BLaER1 treated with 17β-estradiol and CSF1 and Interleukin-3, amounts not matched to agents 10 nM and 100 nM (cell line): ENCODE data around the gene EHD1.
"Not testable (repeated sequence)": the region's sequence is repeated elsewhere in the genome, so short reads cannot be mapped to it uniquely, and the experiment has no call there.

Source experiments
- H3K27ac ChIP-seq, 11 experiments: shearing (Covaris generic); formaldehyde crosslinking; 2 replicates each; pipeline ENCODE4 v1.8.1; 2022
- H3K27me3 ChIP-seq, 11 experiments: shearing (Covaris generic); formaldehyde crosslinking; 2 replicates each; pipeline ENCODE4 v1.8.1; 2022
- H3K36me3 ChIP-seq, 11 experiments: shearing (Covaris generic); formaldehyde crosslinking; 2 replicates each; pipeline ENCODE4 v1.8.1; 2022
- H3K4me1 ChIP-seq, 10 experiments: shearing (Covaris generic); formaldehyde crosslinking; 2 replicates each; pipeline ENCODE4 v1.8.1; 2022
- H3K4me2 ChIP-seq, 11 experiments: shearing (Covaris generic); formaldehyde crosslinking; 2 replicates each; pipeline ENCODE4 v1.8.1; 2022
- H3K4me3 ChIP-seq, 10 experiments: shearing (Covaris generic); formaldehyde crosslinking; 2 replicates each; pipeline ENCODE4 v1.8.1; 2022
- H3K9ac ChIP-seq, 11 experiments: shearing (Covaris generic); formaldehyde crosslinking; 2 replicates each; pipeline ENCODE4 v1.8.1; 2022
- H3K9me3 ChIP-seq, 11 experiments: shearing (Covaris generic); formaldehyde crosslinking; replicated peaks in 1 of 11; 2 replicates each; pipeline ENCODE4 v1.8.1; 2022
- H4K20me1 ChIP-seq, 11 experiments: shearing (Covaris generic); formaldehyde crosslinking; 2 replicates each; pipeline ENCODE4 v1.8.1; 2022
- Cebpa-rat ChIP-seq, 11 experiments: shearing (Covaris generic); IDR thresholded peaks; 2 replicates each; pipeline ENCODE4 v1.8.1; 2022

EHD1 gene

GRCh38 chr11:64846998-64847666 is 31.3 kb downstream of the EHD1 start:
- no peak overlapping the region for H3K9ac ChIP-seq
- peaks cover 62 to 84% (median 79%) of the 10 kb centered on the region in 10 experiments for H3K4me1 ChIP-seq
- H3K4me3 ChIP-seq: no peak overlapping the region
- peaks cover 0 to 19% (median 8%) of the 10 kb centered on the region in 11 experiments; a peak in 14 of 22 replicates for H3K27me3 ChIP-seq
- TF ChIP-seq Cebpa-rat (IDR thresholded peaks at IDR 0.05): no peak
- peak overlapping the region in 10 of 11 experiments; percentile 7 to 98 (median 51); a peak in 13 of 22 replicates for H3K4me2 ChIP-seq
- peaks cover 4 to 25% (median 13%) of the 10 kb centered on the region in 11 experiments; a peak in 16 of 22 replicates for H4K20me1 ChIP-seq
- peaks cover 0 to 5% (median under 1%) of the 10 kb centered on the region in 11 experiments; a peak in 2 of 22 replicates for H3K36me3 ChIP-seq
- no peak overlapping the region for H3K27ac ChIP-seq
- no peaks in the 10 kb centered on the region for H3K9me3 ChIP-seq

- H3K9me3 ChIP-seq, H3K27ac ChIP-seq: not testable (repeated sequence)
- H3K4me1 ChIP-seq: peaks cover 48 to 72% (median 65%) of the 10 kb centered on the region in 10 experiments
Measured at GRCh38 chr11:64845776-64846129, 32.7 kb downstream of the EHD1 start.

GRCh38 chr11:64845129-64845775 is 33.2 kb downstream of the EHD1 start:
- H3K9me3 ChIP-seq: no peaks in the 10 kb centered on the region
- peaks cover 0 to 19% (median 8%) of the 10 kb centered on the region in 11 experiments; a peak in 14 of 22 replicates for H3K27me3 ChIP-seq
- H3K27ac ChIP-seq: peak overlapping the region in 4 of 11 experiments; percentile 34 to 54 (median 45); a peak in 4 of 22 replicates
- H4K20me1 ChIP-seq: peaks cover 0 to 12% (median 0%) of the 10 kb centered on the region in 11 experiments; a peak in 3 of 22 replicates
- no peaks in the 10 kb centered on the region for H3K36me3 ChIP-seq
- H3K4me1 ChIP-seq: peaks cover 43 to 67% (median 60%) of the 10 kb centered on the region in 10 experiments
- H3K4me2 ChIP-seq: peak overlapping the region; percentile 67 to 91 (median 83)
- H3K9ac ChIP-seq: peak overlapping the region in 10 of 11 experiments; percentile 56 to 70 (median 64); a peak in 14 of 22 replicates
- peak overlapping the region; percentile 38 to 71 (median 57); a peak in 18 of 20 replicates for H3K4me3 ChIP-seq
- TF ChIP-seq Cebpa-rat (IDR thresholded peaks at IDR 0.05): peak in 1 of 11 experiments; percentile 29; a peak in 1 of 22 replicates

More at GRCh38 chr11:64845776-64846129, 32.7 kb downstream of the EHD1 start:
- H3K4me2 ChIP-seq: peak overlapping the region in 2 of 11 experiments; percentile 80 to 90; a peak in 2 of 22 replicates
- peaks cover 0 to 12% (median 0%) of the 10 kb centered on the region in 11 experiments; a peak in 3 of 22 replicates for H4K20me1 ChIP-seq
- H3K4me3 ChIP-seq, H3K36me3 ChIP-seq, H3K9ac ChIP-seq: not testable (repeated sequence)
- H3K27me3 ChIP-seq: peaks cover 0 to 19% (median 8%) of the 10 kb centered on the region in 11 experiments; a peak in 14 of 22 replicates

- Histone ChIP-seq H3K4me3 (peak within 1 kb of the TSS; percentile 38 to 71 (median 57)), H3K4me2 (peak within 1 kb of the TSS; percentile 67 to 91 (median 83)), H3K36me3 (no peaks in the 10 kb centered on the region), H3K4me1 (peaks cover 36 to 60% (median 53%) of the 10 kb centered on the region in 10 experiments), H3K9ac (peak within 1 kb of the TSS; percentile 55 to 70 (median 63); a peak in 18 of 22 replicates), H4K20me1 (peaks cover 0 to 12% (median 0%) of the 10 kb centered on the region in 11 experiments; a peak in 3 of 22 replicates), H3K27ac (peak within 1 kb of the TSS in 6 of 11 experiments; percentile 34 to 54 (median 44); a peak in 9 of 22 replicates), H3K9me3 (no peaks in the 10 kb centered on the region), H3K27me3 (peaks cover 0 to 19% (median 8%) of the 10 kb centered on the region in 11 experiments; a peak in 14 of 22 replicates)
- TF ChIP-seq Cebpa-rat (IDR thresholded peaks at IDR 0.05): no peak
Measured at GRCh38 chr11:64844330-64845128, 33.9 kb downstream of the EHD1 start, which contains the start of gene CDC42BPG. Gene CDC42BPG, minus strand, starts transcription at chr11:64844653. Its CDS starts 84 bp downstream, at chr11:64844569.

DNA sequence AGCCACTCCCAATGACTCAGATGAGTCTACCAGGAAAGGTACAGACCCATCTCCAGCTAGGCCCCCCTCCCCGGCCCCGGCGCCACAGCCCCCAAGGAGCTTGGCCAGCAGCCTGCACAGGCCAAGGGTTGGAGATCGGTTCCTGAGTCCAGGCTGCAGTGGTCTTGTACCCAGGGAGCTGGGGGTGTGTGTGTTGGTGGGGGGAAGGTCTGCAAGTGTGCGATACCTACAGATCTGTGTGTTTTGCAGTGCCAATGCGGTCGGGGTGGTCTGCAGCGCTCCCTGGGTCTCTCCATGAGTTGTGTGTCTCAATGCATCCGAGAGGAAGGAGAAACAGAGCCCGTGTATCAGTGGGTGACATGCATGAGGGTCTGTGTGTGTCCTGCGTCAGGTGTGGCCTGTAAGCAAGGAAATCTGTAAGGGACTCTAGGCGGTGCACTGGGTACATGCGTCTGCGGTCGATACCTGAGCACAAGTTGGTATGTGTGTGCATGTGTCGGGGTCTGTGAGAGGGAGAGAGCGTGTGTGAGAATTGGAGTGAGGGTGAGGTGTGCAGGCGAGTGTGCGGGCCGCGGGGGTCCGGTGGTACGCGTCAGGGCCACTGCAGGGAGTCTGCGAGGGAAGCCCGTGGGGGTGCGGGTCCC is 34.6 kb downstream of the EHD1 start:
- Histone ChIP-seq H4K20me1 (peaks cover 0 to 12% (median 0%) of the 10 kb centered on the region in 11 experiments; a peak in 3 of 22 replicates), H3K9ac (peak overlapping the region in 8 of 11 experiments; percentile 59 to 70 (median 64); a peak in 9 of 22 replicates), H3K27ac (no peak overlapping the region), H3K4me3 (peak overlapping the region in 9 of 10 experiments; percentile 38 to 71 (median 58); a peak in 11 of 20 replicates), H3K4me2 (peak overlapping the region; percentile 67 to 91 (median 83)), H3K9me3 (no peaks in the 10 kb centered on the region), H3K36me3 (no peaks in the 10 kb centered on the region), H3K4me1 (peaks cover 29 to 53% (median 46%) of the 10 kb centered on the region in 10 experiments), H3K27me3 (peaks cover 0 to 19% (median 8%) of the 10 kb centered on the region in 11 experiments; a peak in 14 of 22 replicates)
- TF ChIP-seq Cebpa-rat (IDR thresholded peaks at IDR 0.05): no peak

DNA sequence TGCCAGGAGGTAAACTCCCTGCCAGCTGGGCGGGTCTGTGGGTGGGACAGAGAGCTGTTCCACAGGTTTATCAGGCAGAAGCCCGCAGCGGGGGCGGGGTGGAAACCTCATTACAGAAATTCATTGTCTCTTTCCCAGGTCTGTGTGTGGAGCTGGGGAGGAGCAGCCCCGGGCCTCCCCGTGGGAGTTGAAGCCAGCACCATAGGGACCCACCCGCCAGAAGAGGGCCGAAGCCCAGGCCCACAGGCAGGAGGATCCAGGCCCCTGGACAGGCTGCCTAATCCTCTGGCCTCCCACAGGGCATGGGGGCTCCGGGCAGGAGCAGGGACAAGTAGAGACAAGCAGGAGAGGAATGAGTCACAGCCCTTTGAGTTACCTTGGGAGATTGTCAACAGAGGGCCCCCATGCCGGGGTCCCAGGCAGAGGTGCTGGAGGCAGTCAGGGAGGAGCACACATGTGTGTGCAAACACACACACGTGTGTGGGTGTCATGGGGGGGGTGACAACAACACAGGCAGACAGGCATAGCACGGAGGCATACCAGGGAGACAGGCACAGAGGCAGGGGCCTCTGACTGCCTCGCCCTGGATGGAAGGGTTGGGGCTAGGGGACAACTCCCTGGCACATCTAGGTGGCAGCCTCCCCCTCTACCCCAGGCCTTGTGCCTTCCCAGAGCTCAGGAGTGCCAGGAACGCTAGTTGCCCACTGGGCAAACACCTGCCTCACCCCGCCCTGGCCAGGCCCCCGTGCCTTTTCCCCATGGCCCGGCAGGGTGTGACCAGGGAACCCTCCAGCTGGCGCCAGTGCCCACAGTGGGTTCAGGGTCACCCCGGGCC is 35.4 kb downstream of the EHD1 start:
- no peak for TF ChIP-seq Cebpa-rat (IDR thresholded peaks at IDR 0.05)
- H4K20me1 ChIP-seq: peaks cover 0 to 12% (median 0%) of the 10 kb centered on the region in 11 experiments; a peak in 2 of 22 replicates
- no peak overlapping the region for H3K4me3 ChIP-seq
- peaks cover 0 to 19% (median 8%) of the 10 kb centered on the region in 11 experiments; a peak in 14 of 22 replicates for H3K27me3 ChIP-seq
- H3K27ac ChIP-seq: no peak overlapping the region
- peak overlapping the region in 4 of 11 experiments; percentile 9 to 41 (median 30); a peak in 3 of 22 replicates for H3K9ac ChIP-seq
- H3K4me1 ChIP-seq: peaks cover 22 to 51% (median 42%) of the 10 kb centered on the region in 10 experiments
- no peaks in the 10 kb centered on the region for H3K36me3 ChIP-seq
- H3K9me3 ChIP-seq: no peaks in the 10 kb centered on the region
- H3K4me2 ChIP-seq: peak overlapping the region; percentile 67 to 91 (median 83); a peak in 19 of 22 replicates

DNA sequence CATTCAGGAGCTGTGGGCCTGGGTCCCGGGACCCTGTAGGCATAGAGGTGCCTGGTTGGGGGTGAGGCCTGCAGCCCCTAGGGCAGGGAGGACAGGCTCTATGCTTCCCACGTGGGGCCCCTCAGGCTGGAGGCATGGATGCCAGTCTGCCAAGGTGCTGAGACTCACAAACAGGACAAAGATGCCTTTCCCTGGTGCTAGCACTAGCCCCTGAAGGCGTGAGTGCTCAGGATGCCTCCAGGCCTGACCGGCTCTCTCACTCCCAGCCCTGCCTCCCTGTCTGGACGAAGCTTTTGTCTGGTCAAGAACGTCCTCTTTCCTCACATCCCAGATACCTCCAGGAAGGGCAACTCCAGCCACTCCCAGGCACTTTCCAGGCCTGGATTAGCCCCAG is 36.1 kb downstream of the EHD1 start:
- Histone ChIP-seq H3K9me3 (no peaks in the 10 kb centered on the region), H3K27ac (no peak overlapping the region), H3K4me1 (peaks cover 15 to 51% (median 42%) of the 10 kb centered on the region in 10 experiments), H3K36me3 (no peaks in the 10 kb centered on the region), H4K20me1 (peaks cover 0 to 12% (median 0%) of the 10 kb centered on the region in 11 experiments; a peak in 3 of 22 replicates), H3K4me3 (no peak overlapping the region), H3K27me3 (peaks cover 0 to 19% (median 8%) of the 10 kb centered on the region in 11 experiments; a peak in 14 of 22 replicates), H3K9ac (no peak overlapping the region), H3K4me2 (peak overlapping the region in 6 of 11 experiments; percentile 76 to 90 (median 84); a peak in 8 of 22 replicates)
- TF ChIP-seq Cebpa-rat (IDR thresholded peaks at IDR 0.05): no peak
